Measurements from ENCODE around the gene RAB28. TPM values are rescaled to one million over a fixed set of nuclear protein-coding genes. Genes with fewer than 3 reads are reported as not detected.

RAB28 gene
- total RNA-seq, 1 experiment from 2014 or later: 10.4 TPM

- Histone ChIP-seq H4K20me1 (ENCODE audit: low read length) (no peaks in the 10 kb centered on the region), H3K9me3 (ENCODE audit: low read length) (no peaks in the 10 kb centered on the region), H3K4me3 (ENCODE audit: low read length) (no peak overlapping the region), H3K9me2 (replicated peaks; ENCODE audit: low read length) (no peaks in the 10 kb centered on the region), H3K27me3 (ENCODE audit: low read length) (peaks cover 53% of the 10 kb centered on the region), H3K36me3 (ENCODE audit: low read depth, low read length) (no peaks in the 10 kb centered on the region), H3K9ac (ENCODE audit: low read length) (no peak overlapping the region), H2AFZ (ENCODE audit: low read length) (no peak overlapping the region), H3K27ac (ENCODE audit: low read length) (no peak overlapping the region), H3K4me2 (ENCODE audit: low read length) (no peak overlapping the region), H3K79me2 (ENCODE audit: low read length) (no peaks in the 10 kb centered on the region), H3F3A (ENCODE audit: low read length, unreplicated experiment) (no peaks in the 10 kb centered on the region), H3K4me1 (ENCODE audit: insufficient read depth, low read length) (no peaks in the 10 kb centered on the region)
- no TSS peak for BruUV-seq (replicated peaks)
- TF ChIP-seq EZH2phosphoT487 (IDR thresholded peaks at IDR 0.05; ENCODE audit: borderline replicate concordance, low read length) (no peak), CTCF (conservative IDR thresholded peaks at IDR 0.05; ENCODE audit: low read depth, low read length) (no peak), EZH2 (IDR thresholded peaks at IDR 0.05; ENCODE audit: low read length, unreplicated experiment) (no peak)
- ChIA-PET POLR2A (ENCODE audit: unreplicated experiment) (no interaction called here), CTCF (no interaction called here)
- DNase-seq (no peak), ATAC-seq (no peak)
- intact Hi-C loops (cut with micrococcal nuclease): no loop called here
These were observed 38.4 kb upstream of the RAB28 start for GRCh38 chr4:13522282-13523104.

GRCh38 chr4:13521047-13521446, 36.9 kb upstream of the RAB28 start:
- H4K20me1 ChIP-seq (ENCODE audit: low read length): no peaks in the 10 kb centered on the region
- CTCF ChIA-PET: no interaction called here
- H3K4me1 ChIP-seq (ENCODE audit: insufficient read depth, low read length): no peaks in the 10 kb centered on the region
- DNase-seq: no peak
- no peaks in the 10 kb centered on the region for H3F3A ChIP-seq (ENCODE audit: low read length, unreplicated experiment)
- POLR2A ChIA-PET (ENCODE audit: unreplicated experiment): no interaction called here
- TF ChIP-seq CTCF (conservative IDR thresholded peaks at IDR 0.05; ENCODE audit: low read depth, low read length): no peak
- TF ChIP-seq EZH2phosphoT487 (IDR thresholded peaks at IDR 0.05; ENCODE audit: borderline replicate concordance, low read length): no peak
- no peak for TF ChIP-seq EZH2 (IDR thresholded peaks at IDR 0.05; ENCODE audit: low read length, unreplicated experiment)
- H3K9me2 ChIP-seq (replicated peaks; ENCODE audit: low read length): no peaks in the 10 kb centered on the region
- no peak overlapping the region for H3K4me3 ChIP-seq (ENCODE audit: low read length)
- no peak overlapping the region for H3K9ac ChIP-seq (ENCODE audit: low read length)
- H3K27me3 ChIP-seq (ENCODE audit: low read length): peaks cover 53% of the 10 kb centered on the region
- no peaks in the 10 kb centered on the region for H3K9me3 ChIP-seq (ENCODE audit: low read length)
- no peaks in the 10 kb centered on the region for H3K36me3 ChIP-seq (ENCODE audit: low read depth, low read length)
- H3K27ac ChIP-seq (ENCODE audit: low read length): no peak overlapping the region
- intact Hi-C loops (cut with micrococcal nuclease): no loop called here
- ATAC-seq: no peak
- H3K4me2 ChIP-seq (ENCODE audit: low read length): no peak overlapping the region
- BruUV-seq (replicated peaks): no TSS peak
- H2AFZ ChIP-seq (ENCODE audit: low read length): no peak overlapping the region
- no peaks in the 10 kb centered on the region for H3K79me2 ChIP-seq (ENCODE audit: low read length)

GRCh38 chr4:13516315-13516860, 32.2 kb upstream of the RAB28 start:
- no peak overlapping the region for H3K9ac ChIP-seq (ENCODE audit: low read length)
- CTCF ChIA-PET: no interaction called here
- ATAC-seq: no peak
- H2AFZ ChIP-seq (ENCODE audit: low read length): no peak overlapping the region
- H3F3A ChIP-seq (ENCODE audit: low read length, unreplicated experiment): no peaks in the 10 kb centered on the region
- H3K4me3 ChIP-seq (ENCODE audit: low read length): no peak overlapping the region
- peaks cover 64% of the 10 kb centered on the region for H3K27me3 ChIP-seq (ENCODE audit: low read length)
- H3K9me3 ChIP-seq (ENCODE audit: low read length): no peaks in the 10 kb centered on the region
- TF ChIP-seq EZH2 (IDR thresholded peaks at IDR 0.05; ENCODE audit: low read length, unreplicated experiment): no peak
- TF ChIP-seq EZH2phosphoT487 (IDR thresholded peaks at IDR 0.05; ENCODE audit: borderline replicate concordance, low read length): no peak
- no peak for TF ChIP-seq CTCF (conservative IDR thresholded peaks at IDR 0.05; ENCODE audit: low read depth, low read length)
- no peaks in the 10 kb centered on the region for H3K36me3 ChIP-seq (ENCODE audit: low read depth, low read length)
- no peak for DNase-seq
- no peaks in the 10 kb centered on the region for H3K9me2 ChIP-seq (replicated peaks; ENCODE audit: low read length)
- no peaks in the 10 kb centered on the region for H3K4me1 ChIP-seq (ENCODE audit: insufficient read depth, low read length)
- intact Hi-C loops (cut with micrococcal nuclease): no loop called here
- no TSS peak for BruUV-seq (replicated peaks)
- no peak overlapping the region for H3K27ac ChIP-seq (ENCODE audit: low read length)
- H4K20me1 ChIP-seq (ENCODE audit: low read length): no peaks in the 10 kb centered on the region
- no peak overlapping the region for H3K4me2 ChIP-seq (ENCODE audit: low read length)
- no peaks in the 10 kb centered on the region for H3K79me2 ChIP-seq (ENCODE audit: low read length)
- POLR2A ChIA-PET (ENCODE audit: unreplicated experiment): no interaction called here
